ENCODE results near the gene EXD3. TPM values are rescaled to one million over a fixed set of nuclear protein-coding genes. Genes with fewer than 3 reads are reported as not detected.
A peak's percentile ranks its signal among the peaks of the same experiment; 100 is the strongest.

Gene EXD3
- total and polyA plus RNA-seq, 9 of the 15 experiments (the other 6 are each of a cell fraction or from before 2014, with no cell fraction given), result 0.29 to 12.5 (median 3.9) TPM

GRCh38 chr9:137262909-137263285, 160.1 kb downstream of the EXD3 start:
- Histone ChIP-seq H3K9me1 (ENCODE audit: control insufficient read depth, insufficient read depth, low read length) (no peaks in the 10 kb centered on the region), H3K9me3 (replicated peaks; ENCODE audit: control insufficient read depth, insufficient read depth, low read depth, low read length) (no peaks in the 10 kb centered on the region), H3K4me1 (replicated peaks in 1 of 2; ENCODE audit: control insufficient read depth in 2 of 2, insufficient read depth in 2 of 2, low read length in 2 of 2) (peaks cover 2 to 33% of the 10 kb centered on the region in 2 experiments; a peak in 4 of 5 replicates), H3K9ac (ENCODE audit: insufficient read depth in 1 of 2, low read depth in 2 of 2, low read length in 2 of 2) (0 out of 4 replicates have a peak overlapping the region, but pooled peaks of 1 of the 2 experiments have one; percentile 50), H3K79me2 (ENCODE audit: control insufficient read depth, insufficient read depth, low read length) (peaks cover 6% of the 10 kb centered on the region; the same call in 1 of the 3 replicates), H3K27me3 (ENCODE audit: control insufficient read depth in 2 of 2, insufficient read depth in 2 of 2, low read length in 2 of 2) (no peaks in the 10 kb centered on the region), H4K20me1 (replicated peaks; ENCODE audit: control insufficient read depth, insufficient read depth, low read length) (no peaks in the 10 kb centered on the region), H3K4me3 (no peak overlapping the region), H3K27ac (ENCODE audit: extremely low read depth, low read depth, low read length) (no peak overlapping the region; the same call in 2 of the 3 replicates), H3K4me2 (ENCODE audit: insufficient read depth, low read length) (no peak overlapping the region), H3K36me3 (ENCODE audit: control insufficient read depth, insufficient read depth, low read length) (peaks cover 63% of the 10 kb centered on the region; the same call in 2 of the 3 replicates), H2AFZ (ENCODE audit: low read depth, low read length) (no peak overlapping the region)
- intact Hi-C loops (cut with micrococcal nuclease) (no loop called here), in situ Hi-C loops (cut with MboI) (no loop called here)
- ChIA-PET POLR2A (interaction anchor here (0.6 to 2.4 kb wide), 2 partner anchors 18 to 54 kb away, joined by 3 to 10 read pairs; no protein-coding TSS in a partner anchor), CTCF (ENCODE audit: low intra/inter-chr PET ratio) (no interaction called here)
- no TSS peak for BruUV-seq (replicated peaks)
- ATAC-seq, result peak; percentile 20; the same call in 2 of the 3 replicates
- WGBS (ENCODE audit: insufficient coverage, low coverage, missing lambda C conversion rate), result 91% methylated on average over 15 of the region's 24 CpGs
- TF ChIP-seq C11orf30 (IDR thresholded peaks at IDR 0.05; ENCODE audit: low read depth) (no peak), SUPT5H (IDR thresholded peaks at IDR 0.05) (peak; percentile 33; the same call in 1 of the 2 replicates), ZBTB33 (CRISPR knock-in tag; IDR thresholded peaks at IDR 0.05) (peak; percentile 66; the same call in 1 of the 2 replicates), FOXP1 (CRISPR knock-in tag; IDR thresholded peaks at IDR 0.05) (no peak), MYNN (IDR thresholded peaks at IDR 0.05) (0 out of 2 replicates have a peak, but pooled peaks have one; percentile 26), MYNN (CRISPR knock-in tag; IDR thresholded peaks at IDR 0.05) (no peak), RBFOX2 (IDR thresholded peaks at IDR 0.05; ENCODE audit: low read depth, low read length) (peak; percentile 50), HNRNPLL (IDR thresholded peaks at IDR 0.05; ENCODE audit: low read depth, low read length, poor library complexity, severe bottlenecking) (no peak), SAFB2 (IDR thresholded peaks at IDR 0.05; ENCODE audit: borderline replicate concordance, low read depth, low read length, severe bottlenecking) (no peak), ZNF232 (CRISPR knock-in tag; IDR thresholded peaks at IDR 0.05) (no peak), POLR2G (IDR thresholded peaks at IDR 0.05; ENCODE audit: low read depth, low read length) (peak; percentile 70)
- no peak for FAIRE-seq
- DNase-seq (ENCODE audit: extremely low read depth in 1 of 4, low spot score in 3 of 4), result no peak
